NB4 (cell line): ENCODE data around the gene ZBTB49.
A peak's percentile ranks its signal among the peaks of the same experiment; 100 is the strongest.
"Not testable (repeated sequence)": the region's sequence is repeated elsewhere in the genome, so short reads cannot be mapped to it uniquely, and the experiment has no call there.

ENCODE experiments used
- DNase-seq: peaks from one replicate; pipeline ENCODE4 v3.0.0; 2010; ENCODE audit warnings: low read depth
- H3K4me3 ChIP-seq: one replicate; pipeline ENCODE4 v1.5.1; 2011; ENCODE audit warnings: mild to moderate bottlenecking, low read depth, low read length, moderate library complexity
- MYC ChIP-seq: IDR thresholded peaks from 2 replicates; pipeline ENCODE4 v1.6.1; 2011; ENCODE audit warnings: low read depth, low read length
- POLR2A ChIP-seq: IDR thresholded peaks from 2 replicates; pipeline ENCODE4 v1.6.1; 2011; ENCODE audit warnings: mild to moderate bottlenecking; ENCODE audit not compliant: insufficient read length; ENCODE audit errors: extremely low read depth
- TF ChIP-seq, protein P1 (sequence below): IDR thresholded peaks from one replicate; pipeline ENCODE4 v1.5.1; 2012; ENCODE audit warnings: low read depth, low read length
- TF ChIP-seq, protein P2 (sequence below): IDR thresholded peaks from 2 replicates; pipeline ENCODE4 v1.6.1; 2011; ENCODE audit warnings: low read depth, low read length

Gene ZBTB49, protein sequence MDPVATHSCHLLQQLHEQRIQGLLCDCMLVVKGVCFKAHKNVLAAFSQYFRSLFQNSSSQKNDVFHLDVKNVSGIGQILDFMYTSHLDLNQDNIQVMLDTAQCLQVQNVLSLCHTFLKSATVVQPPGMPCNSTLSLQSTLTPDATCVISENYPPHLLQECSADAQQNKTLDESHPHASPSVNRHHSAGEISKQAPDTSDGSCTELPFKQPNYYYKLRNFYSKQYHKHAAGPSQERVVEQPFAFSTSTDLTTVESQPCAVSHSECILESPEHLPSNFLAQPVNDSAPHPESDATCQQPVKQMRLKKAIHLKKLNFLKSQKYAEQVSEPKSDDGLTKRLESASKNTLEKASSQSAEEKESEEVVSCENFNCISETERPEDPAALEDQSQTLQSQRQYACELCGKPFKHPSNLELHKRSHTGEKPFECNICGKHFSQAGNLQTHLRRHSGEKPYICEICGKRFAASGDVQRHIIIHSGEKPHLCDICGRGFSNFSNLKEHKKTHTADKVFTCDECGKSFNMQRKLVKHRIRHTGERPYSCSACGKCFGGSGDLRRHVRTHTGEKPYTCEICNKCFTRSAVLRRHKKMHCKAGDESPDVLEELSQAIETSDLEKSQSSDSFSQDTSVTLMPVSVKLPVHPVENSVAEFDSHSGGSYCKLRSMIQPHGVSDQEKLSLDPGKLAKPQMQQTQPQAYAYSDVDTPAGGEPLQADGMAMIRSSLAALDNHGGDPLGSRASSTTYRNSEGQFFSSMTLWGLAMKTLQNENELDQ

DNA sequence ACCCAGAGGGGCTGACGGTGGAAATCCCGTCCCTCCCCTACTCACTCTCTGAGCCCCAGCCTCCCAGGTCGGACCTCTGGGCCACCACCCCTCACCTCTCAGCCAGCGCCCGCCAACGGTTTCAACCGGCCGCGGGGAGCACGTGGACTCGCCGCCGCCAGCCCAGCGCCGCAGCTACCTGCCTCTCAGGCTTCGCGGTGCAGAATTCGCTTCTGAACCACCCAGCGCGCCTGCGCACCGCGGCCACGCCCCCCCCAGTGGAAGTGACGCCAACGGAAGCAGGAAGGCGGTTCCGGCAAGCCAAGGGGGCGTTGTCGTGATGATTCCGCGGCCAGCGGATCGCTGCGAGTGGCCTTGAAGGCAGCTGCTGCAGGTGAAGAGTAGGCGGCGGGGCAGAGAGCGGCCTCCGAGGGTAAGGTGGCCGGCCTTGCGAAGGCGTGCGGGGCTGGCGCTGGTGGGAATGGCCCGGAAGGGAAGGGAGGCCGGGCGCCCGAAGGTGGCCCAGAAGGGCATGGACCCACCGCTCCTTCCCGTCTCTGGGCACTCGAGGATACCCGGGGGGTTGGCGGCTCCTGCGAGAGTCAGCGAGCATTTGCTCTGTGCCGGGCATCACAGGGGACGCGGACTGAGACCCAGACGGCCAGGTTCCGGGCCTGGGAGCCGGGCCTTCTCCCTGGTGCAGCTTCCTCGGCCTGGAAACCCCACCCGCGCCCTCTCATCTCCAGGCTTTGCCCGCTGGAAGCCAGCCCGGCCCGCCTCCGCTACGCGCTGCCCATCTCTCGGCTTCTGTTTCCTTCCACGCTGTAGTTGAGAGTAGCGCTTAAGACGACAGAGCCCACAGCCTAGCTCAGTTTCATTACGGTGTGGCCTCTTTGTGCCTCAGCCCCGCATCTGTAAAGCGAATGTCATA, at the start of gene ZBTB49, which contains the start of gene LYAR:
TSS of gene ZBTB49 (plus strand) at position 311 of the 910 bp plus-strand sequence. CDS start 9,695 bp downstream, outside the sequence.
TSS of gene LYAR (minus strand) at position 214 of the 910 bp plus-strand sequence. CDS start 6,412 bp downstream, outside the sequence.
- DNase-seq: peak; percentile 95
- TF ChIP-seq MYC: peak; percentile 97
- TF ChIP-seq, protein P1, sequence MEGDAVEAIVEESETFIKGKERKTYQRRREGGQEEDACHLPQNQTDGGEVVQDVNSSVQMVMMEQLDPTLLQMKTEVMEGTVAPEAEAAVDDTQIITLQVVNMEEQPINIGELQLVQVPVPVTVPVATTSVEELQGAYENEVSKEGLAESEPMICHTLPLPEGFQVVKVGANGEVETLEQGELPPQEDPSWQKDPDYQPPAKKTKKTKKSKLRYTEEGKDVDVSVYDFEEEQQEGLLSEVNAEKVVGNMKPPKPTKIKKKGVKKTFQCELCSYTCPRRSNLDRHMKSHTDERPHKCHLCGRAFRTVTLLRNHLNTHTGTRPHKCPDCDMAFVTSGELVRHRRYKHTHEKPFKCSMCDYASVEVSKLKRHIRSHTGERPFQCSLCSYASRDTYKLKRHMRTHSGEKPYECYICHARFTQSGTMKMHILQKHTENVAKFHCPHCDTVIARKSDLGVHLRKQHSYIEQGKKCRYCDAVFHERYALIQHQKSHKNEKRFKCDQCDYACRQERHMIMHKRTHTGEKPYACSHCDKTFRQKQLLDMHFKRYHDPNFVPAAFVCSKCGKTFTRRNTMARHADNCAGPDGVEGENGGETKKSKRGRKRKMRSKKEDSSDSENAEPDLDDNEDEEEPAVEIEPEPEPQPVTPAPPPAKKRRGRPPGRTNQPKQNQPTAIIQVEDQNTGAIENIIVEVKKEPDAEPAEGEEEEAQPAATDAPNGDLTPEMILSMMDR: no peak
- TF ChIP-seq, protein P2, sequence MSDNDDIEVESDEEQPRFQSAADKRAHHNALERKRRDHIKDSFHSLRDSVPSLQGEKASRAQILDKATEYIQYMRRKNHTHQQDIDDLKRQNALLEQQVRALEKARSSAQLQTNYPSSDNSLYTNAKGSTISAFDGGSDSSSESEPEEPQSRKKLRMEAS: peak; percentile 98
- TF ChIP-seq POLR2A: peak; percentile 90

DNA sequence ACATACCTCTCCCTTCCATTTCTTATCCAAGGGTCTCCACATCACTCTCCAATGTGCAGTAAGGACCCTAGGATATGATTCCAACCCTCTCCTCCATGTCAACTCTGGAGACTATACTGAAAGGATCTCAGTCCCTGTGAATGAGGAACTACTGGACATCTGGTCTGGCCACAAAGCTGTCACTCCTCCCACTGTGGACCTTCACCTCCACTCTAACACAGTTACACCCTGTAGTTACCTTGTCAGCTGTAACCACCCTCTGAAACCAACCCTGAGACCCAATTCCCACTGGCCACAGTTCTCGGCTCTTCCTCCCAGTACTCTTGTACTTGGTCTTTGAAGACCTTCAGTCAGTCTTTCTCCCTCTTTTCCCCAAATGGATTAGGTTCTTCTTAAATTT, 44.9 kb upstream of the ZBTB49 start:
- DNase-seq: no peak
- TF ChIP-seq POLR2A (no peak), MYC (no peak)
- TF ChIP-seq, protein P1: no peak
- TF ChIP-seq, protein P2: no peak
- H3K4me3 ChIP-seq: no peak overlapping the region

More for the DNA sequence above, at the start of gene ZBTB49, which contains the start of gene LYAR:
- H3K4me3 ChIP-seq: peak within 1 kb of the TSS; percentile 90

DNA sequence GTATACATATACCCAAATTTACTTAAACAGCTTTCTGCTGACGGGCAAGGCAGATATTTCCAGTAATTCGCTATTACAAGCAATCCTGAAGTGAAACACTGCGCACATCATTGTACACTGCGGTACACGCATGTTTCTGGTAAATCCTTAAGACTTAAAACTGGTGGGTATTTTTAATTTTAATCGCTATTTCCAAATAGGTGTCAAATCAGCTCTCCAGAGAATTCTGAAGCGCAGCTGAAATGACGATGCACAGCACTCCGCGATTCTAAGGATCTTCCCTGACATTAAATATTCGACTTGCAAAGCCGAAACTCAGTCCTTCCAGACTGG, 42.4 kb upstream of the ZBTB49 start:
- DNase-seq: no peak

DNA sequence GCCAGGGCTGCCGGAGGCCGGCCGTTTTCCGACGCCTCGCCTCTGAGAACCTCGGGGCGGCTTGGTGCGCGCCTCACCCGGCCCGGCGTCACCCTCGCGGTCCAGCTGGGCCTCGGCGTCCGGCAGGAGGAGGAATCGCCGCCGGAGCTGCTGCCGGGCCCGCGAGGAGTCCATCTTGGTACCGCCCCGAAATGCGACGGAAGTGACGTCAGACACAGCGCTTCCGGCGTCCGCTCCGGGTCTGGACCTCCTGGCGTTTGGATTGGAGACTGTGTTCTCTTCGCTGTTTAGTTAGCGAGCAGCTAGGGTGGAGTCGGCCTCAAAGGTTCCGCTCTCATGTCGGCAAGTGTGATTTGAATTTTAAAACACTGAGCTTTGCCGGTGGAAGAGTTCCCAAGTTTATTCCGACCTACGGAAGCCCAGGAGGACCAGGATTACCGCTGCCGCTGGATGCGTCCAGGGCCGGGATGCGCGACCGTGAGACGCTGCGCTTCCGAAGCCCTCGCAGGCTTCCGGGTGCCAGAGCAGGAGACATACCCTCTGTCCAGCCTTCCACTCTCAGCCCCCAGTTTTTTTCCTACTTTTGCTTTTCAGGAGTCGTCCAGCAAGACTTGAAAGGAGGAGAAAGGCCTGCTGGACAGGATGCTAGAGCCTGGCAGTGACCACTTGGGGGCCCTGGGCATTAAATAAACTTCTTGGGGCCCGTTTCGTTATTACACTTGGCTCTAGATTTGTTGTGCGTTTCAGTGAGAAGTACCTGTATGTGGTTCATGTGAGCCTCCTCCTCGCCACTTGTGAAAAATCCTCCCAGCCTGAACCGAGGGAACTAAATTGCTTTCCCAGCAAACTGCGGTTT, 41.8 kb upstream of the ZBTB49 start, which contains the start of gene TMEM128:
TSS of gene TMEM128 (minus strand) at position 195 of the 856 bp plus-strand sequence. CDS start at position 174, 21 bp downstream.
- H3K4me3 ChIP-seq: peak within 1 kb of the TSS; percentile 92
- no peak; the same call in none of the 2 replicates for TF ChIP-seq MYC
- peak; percentile 95 for TF ChIP-seq POLR2A
- TF ChIP-seq, protein P2: peak; percentile 54; the same call in 1 of the 2 replicates
- DNase-seq: peak; percentile 96

More for the DNA sequence above, 42.4 kb upstream of the ZBTB49 start:
- TF ChIP-seq POLR2A (no peak), MYC (no peak)
- TF ChIP-seq, protein P1: no peak
- TF ChIP-seq, protein P2: no peak
- peak overlapping the region; percentile 92 for H3K4me3 ChIP-seq

DNA sequence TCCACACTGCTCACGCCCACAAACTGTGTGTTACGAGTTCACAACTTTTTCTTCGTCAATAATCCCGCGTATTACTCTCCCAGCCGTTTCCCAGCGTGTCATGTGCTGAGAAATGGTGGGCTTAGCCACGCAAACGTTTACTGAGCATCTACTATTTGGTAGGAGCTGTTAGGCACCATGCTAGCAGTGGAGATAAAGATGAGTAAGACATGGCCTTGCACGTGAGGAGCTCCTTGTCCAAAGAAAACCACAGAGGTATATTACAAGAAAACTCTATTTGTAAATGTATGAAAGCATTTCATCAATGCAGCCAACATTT, 41.2 kb upstream of the ZBTB49 start:
- DNase-seq: peak; percentile 40

DNA sequence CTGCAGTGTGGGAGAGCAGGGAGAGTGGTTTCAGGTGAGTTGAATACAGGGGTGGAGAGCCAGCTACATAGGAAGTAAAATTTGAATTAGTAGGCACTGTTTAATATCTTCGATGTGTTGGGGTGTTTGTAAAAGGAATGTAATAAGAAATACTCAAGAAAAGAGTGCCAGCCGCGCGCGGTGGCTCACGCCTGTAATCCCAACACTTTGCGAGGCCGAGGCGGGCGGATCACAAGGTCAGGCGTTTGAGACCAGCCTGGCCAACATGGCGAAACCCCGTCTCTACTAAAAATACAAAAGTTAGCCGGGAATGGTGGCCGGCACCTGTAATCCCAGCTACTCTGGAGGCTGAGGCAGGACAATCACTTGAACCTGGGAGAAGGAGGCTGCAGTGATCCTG, 40.7 kb upstream of the ZBTB49 start:
- peak overlapping the region; percentile 92 for H3K4me3 ChIP-seq
- DNase-seq: not testable (repeated sequence)

More for the DNA sequence above, 41.2 kb upstream of the ZBTB49 start:
- TF ChIP-seq, protein P1: no peak
- TF ChIP-seq MYC: no peak
- TF ChIP-seq, protein P2: no peak
- no peak for TF ChIP-seq POLR2A
- peak overlapping the region; percentile 92 for H3K4me3 ChIP-seq
